ENCODE measurements around the gene RNF43. TPM values are rescaled to one million over a fixed set of nuclear protein-coding genes. Genes with fewer than 3 reads are reported as not detected.

RNF43 gene
- total RNA-seq, 1 donor: 0.54 TPM

Other genes with a start within 250 kb of the RNF43 start
- gene EPX, start 224.8 kb downstream of the RNF43 start, total RNA-seq: 0.54 TPM
- gene MKS1, start 198.3 kb downstream of the RNF43 start, total RNA-seq: 21.3 TPM
- gene LPO, start 178.9 kb downstream of the RNF43 start, total RNA-seq: under 0.01 TPM
- 371 TPM for gene MPO, start 136.6 kb downstream of the RNF43 start, total RNA-seq
- gene TSPOAP1, start 88.7 kb downstream of the RNF43 start, total RNA-seq: 16.7 TPM
- 67.3 TPM for gene SUPT4H1, start 65.3 kb downstream of the RNF43 start, total RNA-seq
- 2.4 TPM for gene HSF5, start 70.9 kb upstream of the RNF43 start, total RNA-seq
- 55.2 TPM for gene MTMR4, start 97.1 kb upstream of the RNF43 start, total RNA-seq